Naive B cell (primary cell): ENCODE data around the gene STEAP3. TPM values are rescaled to one million over a fixed set of nuclear protein-coding genes. Genes with fewer than 3 reads are reported as not detected.

Experiments used
- ATAC-seq, 2 donors: fragments of 150-1000 bp; cut with Tn5 transposase; 2 replicates each; pipeline ENCODE4 v1.10.0; 2021; ENCODE audit warnings: low read depth in 2 of 2, mild to moderate bottlenecking in 2 of 2, moderate library complexity in 2 of 2
- DNase-seq: peaks from one replicate; pipeline ENCODE4 v3.0.0; 2022
- H3K27ac Mint-ChIP-seq, 6 donors: one replicate each; pipeline ENCODE4 v1.8.0; 2020 to 2022; ENCODE audit warnings: mild to moderate bottlenecking in 6 of 6, mixed read lengths in 6 of 6, moderate library complexity in 5 of 6, inconsistent platforms in 2 of 6
- H3K27me3 Mint-ChIP-seq, 3 donors: one replicate each; pipeline ENCODE4 v1.8.0; 2021 to 2022; ENCODE audit warnings: mixed read lengths in 3 of 3, mild to moderate bottlenecking in 1 of 3
- H3K36me3 Mint-ChIP-seq, 2 donors: one replicate each; pipeline ENCODE4 v1.8.0; 2020 to 2022; ENCODE audit warnings: mixed read lengths in 2 of 2, inconsistent platforms in 1 of 2, mild to moderate bottlenecking in 1 of 2
- H3K4me1 Mint-ChIP-seq, 3 donors: one replicate each; pipeline ENCODE4 v1.8.0; 2020 to 2022; ENCODE audit warnings: mixed read lengths in 3 of 3, inconsistent platforms in 1 of 3, mild to moderate bottlenecking in 1 of 3, moderate library complexity in 1 of 3
- H3K4me3 Mint-ChIP-seq, 8 donors: one replicate each; pipeline ENCODE4 v1.8.0; 2020 to 2022; ENCODE audit warnings: mild to moderate bottlenecking in 8 of 8, mixed read lengths in 8 of 8, moderate library complexity in 8 of 8, inconsistent platforms in 2 of 8
- H3K9me3 Mint-ChIP-seq, 7 donors: one replicate each; pipeline ENCODE4 v1.8.0; 2020 to 2022; ENCODE audit warnings: mixed read lengths in 7 of 7, mild to moderate bottlenecking in 5 of 7, inconsistent platforms in 2 of 7, moderate library complexity in 1 of 7
- polyA plus RNA-seq, 6 donors: library from polyadenylated mRNA; unstranded; fragments of 300-500 nt; fragmentation: Illumina TruSeq; gene quantifications; one replicate each; pipeline ENCODE4 v1.2.3, GENCODE V29; 2021; ENCODE audit warnings: low read depth in 6 of 6

STEAP3 gene
- polyA plus RNA-seq, 6 donors from 2014 or later = 0.49 to 1.2 (median 0.77) TPM; not detected in 3

DNA sequence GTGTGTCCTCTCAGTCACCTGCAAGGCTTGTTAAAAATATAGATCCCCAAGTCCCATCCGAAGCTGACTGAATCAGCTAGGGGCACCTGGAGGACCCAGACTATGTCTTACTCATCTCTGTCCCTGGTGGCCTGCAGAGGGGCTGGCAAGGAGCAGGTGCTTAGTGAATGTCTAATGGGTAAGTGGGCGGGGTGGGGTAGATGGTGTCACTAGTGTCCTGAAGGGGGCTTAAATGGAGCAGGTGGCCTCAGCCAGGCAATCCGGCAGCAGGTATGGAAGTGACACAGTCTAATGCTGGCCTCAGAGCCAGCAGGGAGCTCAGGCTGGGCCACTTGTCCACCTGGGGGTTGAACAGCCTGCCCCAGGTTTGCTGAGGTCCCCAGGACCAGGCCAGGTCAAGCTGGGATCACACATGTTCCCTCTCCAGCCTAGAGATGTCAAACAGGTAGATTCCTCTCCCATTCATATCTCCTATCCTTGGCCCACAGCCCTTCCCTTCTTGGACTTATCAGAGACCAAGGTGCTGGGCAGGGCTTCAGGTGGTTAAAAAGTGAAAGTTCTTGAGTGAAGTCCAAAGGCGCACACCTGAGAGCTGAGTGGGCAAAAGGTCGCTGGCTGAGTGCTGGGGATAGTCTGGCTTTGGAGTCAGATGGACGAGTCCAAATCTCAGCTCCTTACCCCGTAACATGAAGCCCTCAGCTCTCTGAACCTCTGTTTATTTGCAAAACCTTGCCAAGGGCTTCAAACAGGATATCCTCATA lies 1.7 kb downstream of the STEAP3 start:
- Mint-ChIP-seq H3K36me3 (no peaks in the 10 kb centered on the region), H3K9me3 (no peaks in the 10 kb centered on the region), H3K4me1 (peaks cover 0 to 5% (median 0%) of the 10 kb centered on the region in 3 donors), H3K27ac (peak overlapping the region in 1 of 6 donors; percentile 83), H3K27me3 (peaks cover 0 to 56% (median 19%) of the 10 kb centered on the region in 3 donors), H3K4me3 (peak overlapping the region; percentile 7 to 87 (median 56))
- DNase-seq = no peak
- ATAC-seq = no peak

DNA sequence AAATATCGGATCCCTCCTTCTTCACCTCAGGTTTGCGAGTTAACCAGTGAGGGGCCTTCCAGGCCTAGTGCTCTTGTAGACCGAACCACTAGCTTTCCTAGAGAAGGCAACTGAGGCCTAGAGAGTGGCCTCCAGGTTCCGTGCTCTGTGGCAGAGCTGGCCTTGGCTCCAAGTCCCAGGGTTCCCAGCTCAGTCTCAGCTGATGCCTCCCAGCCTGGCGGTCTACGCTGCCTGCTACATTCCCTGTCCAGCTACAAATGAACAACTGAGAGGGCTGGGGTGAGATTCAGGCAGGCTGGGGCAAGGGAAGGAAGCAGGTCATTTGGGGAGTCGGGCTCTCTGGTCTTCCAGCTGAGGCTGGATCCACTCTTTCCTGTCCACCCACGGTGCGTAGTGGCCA lies 2.3 kb downstream of the STEAP3 start:
- Mint-ChIP-seq H3K4me3 (peak overlapping the region in 2 of 8 donors; percentile 50 to 65), H3K9me3 (no peaks in the 10 kb centered on the region), H3K27me3 (peaks cover 0 to 50% (median 15%) of the 10 kb centered on the region in 3 donors), H3K36me3 (no peaks in the 10 kb centered on the region), H3K4me1 (peaks cover 0 to 5% (median 0%) of the 10 kb centered on the region in 3 donors), H3K27ac (peak overlapping the region in 2 of 6 donors; percentile 83 to 88)
- no peak for ATAC-seq
- DNase-seq = no peak

DNA sequence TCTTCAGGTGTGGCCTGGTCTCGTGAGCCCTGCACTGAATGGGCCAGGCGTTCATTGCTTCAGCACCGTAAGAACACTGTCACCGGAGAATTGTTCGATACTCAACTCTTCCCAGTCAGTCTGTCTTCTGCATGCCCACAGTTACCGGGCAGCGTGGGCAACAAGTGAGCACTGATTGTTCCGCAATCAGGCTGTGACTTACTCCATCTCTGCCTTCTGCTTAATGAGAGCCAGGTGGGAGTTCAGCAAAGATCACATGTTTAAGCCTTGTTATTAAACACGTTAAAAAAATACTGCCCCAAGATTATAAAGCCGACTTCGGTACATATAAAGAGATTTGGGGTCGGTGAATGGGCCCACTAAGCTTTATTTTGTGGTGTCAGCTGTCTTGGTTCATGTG lies 3.7 kb downstream of the STEAP3 start:
- H3K27me3 Mint-ChIP-seq = peaks cover 0 to 35% (median 4%) of the 10 kb centered on the region in 3 donors

DNA sequence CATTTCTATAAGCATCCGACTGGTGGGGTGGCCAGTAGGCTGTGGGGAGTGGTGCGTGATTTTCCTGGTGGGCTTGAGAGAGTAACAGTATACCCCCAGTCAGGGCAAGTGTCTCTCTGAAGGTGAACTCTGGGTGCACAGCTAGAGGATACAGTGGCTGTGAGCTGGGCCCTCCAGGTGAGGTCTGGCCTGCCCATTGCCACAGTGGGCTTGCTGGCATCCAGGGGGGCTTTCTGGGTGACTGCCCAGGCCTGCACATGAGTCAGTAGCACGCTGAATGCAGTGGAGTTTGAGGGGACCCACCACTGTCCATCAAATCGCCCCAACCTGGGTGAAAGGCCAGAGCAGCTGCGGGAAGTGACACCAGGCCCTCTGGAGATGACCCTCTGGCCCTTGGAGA lies 4.5 kb downstream of the STEAP3 start:
- H3K4me3 Mint-ChIP-seq = peak overlapping the region in 1 of 8 donors; percentile 52
- no peak for ATAC-seq

More for the DNA sequence above, 3.7 kb downstream of the STEAP3 start:
- Mint-ChIP-seq H3K4me3 (no peak overlapping the region), H3K27ac (peak overlapping the region in 1 of 6 donors; percentile 76), H3K9me3 (no peaks in the 10 kb centered on the region), H3K4me1 (peaks cover 0 to 9% (median 0%) of the 10 kb centered on the region in 3 donors), H3K36me3 (no peaks in the 10 kb centered on the region)
- DNase-seq (no peak), ATAC-seq (no peak)

DNA sequence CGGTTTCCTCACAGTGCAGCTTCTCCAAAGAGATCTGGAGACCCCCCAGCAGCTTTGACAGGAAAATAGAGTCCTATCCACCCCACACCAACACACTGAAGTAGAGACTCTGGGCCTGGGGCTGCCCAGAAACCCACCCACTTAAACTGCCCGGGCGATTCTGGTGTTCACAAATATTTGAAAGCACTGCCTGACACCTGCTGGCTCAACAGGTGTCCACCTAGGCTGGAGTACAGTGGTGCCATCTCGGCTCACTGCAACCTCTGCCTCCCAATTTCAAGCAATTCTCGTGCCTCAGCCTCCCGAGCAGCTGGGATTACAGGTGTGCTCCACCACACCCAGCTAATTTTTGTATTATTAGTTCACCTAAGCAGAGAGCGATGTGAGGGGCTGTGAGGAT lies 5.3 kb downstream of the STEAP3 start:
- ATAC-seq (no peak), DNase-seq (no peak)
- H3K27ac Mint-ChIP-seq = no peak overlapping the region
- H3K9me3 Mint-ChIP-seq = no peaks in the 10 kb centered on the region
- H3K4me1 Mint-ChIP-seq = peaks cover 0 to 13% (median 0%) of the 10 kb centered on the region in 3 donors
- H3K4me3 Mint-ChIP-seq = no peak overlapping the region
- peaks cover 0 to 26% (median 0%) of the 10 kb centered on the region in 3 donors for H3K27me3 Mint-ChIP-seq
- no peaks in the 10 kb centered on the region for H3K36me3 Mint-ChIP-seq

More for the DNA sequence above, 4.5 kb downstream of the STEAP3 start:
- no peak for DNase-seq
- Mint-ChIP-seq H3K27ac (no peak overlapping the region), H3K4me1 (peaks cover 0 to 13% (median 0%) of the 10 kb centered on the region in 3 donors), H3K36me3 (no peaks in the 10 kb centered on the region), H3K27me3 (peaks cover 0 to 27% (median 0%) of the 10 kb centered on the region in 3 donors), H3K9me3 (no peaks in the 10 kb centered on the region)

DNA sequence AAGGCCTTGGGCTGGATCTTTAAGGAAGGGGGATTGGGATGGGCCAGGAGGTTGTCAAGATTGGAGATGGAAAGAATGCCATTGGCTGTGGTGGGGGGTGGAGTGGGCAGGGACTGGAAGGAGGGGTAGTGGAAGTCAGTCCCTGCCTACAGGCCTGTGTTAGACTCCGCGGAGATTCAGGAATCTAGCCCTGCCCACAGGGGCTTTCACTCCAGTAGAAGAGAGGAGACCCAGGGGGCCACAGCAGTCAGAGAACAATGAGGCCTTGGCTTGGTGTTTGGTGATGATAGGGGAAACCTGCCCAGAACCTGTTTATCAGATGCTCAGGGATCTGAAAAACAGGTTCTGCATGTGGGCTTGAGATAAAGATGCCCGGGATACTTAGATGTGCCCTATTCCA lies 6.1 kb downstream of the STEAP3 start:
- no peak overlapping the region for H3K4me3 Mint-ChIP-seq
- DNase-seq (no peak), ATAC-seq (no peak)
- no peak overlapping the region for H3K27ac Mint-ChIP-seq
- no peaks in the 10 kb centered on the region for H3K36me3 Mint-ChIP-seq
- peaks cover 0 to 22% (median 0%) of the 10 kb centered on the region in 3 donors for H3K27me3 Mint-ChIP-seq
- no peaks in the 10 kb centered on the region for H3K9me3 Mint-ChIP-seq
- peaks cover 0 to 13% (median 0%) of the 10 kb centered on the region in 3 donors for H3K4me1 Mint-ChIP-seq

DNA sequence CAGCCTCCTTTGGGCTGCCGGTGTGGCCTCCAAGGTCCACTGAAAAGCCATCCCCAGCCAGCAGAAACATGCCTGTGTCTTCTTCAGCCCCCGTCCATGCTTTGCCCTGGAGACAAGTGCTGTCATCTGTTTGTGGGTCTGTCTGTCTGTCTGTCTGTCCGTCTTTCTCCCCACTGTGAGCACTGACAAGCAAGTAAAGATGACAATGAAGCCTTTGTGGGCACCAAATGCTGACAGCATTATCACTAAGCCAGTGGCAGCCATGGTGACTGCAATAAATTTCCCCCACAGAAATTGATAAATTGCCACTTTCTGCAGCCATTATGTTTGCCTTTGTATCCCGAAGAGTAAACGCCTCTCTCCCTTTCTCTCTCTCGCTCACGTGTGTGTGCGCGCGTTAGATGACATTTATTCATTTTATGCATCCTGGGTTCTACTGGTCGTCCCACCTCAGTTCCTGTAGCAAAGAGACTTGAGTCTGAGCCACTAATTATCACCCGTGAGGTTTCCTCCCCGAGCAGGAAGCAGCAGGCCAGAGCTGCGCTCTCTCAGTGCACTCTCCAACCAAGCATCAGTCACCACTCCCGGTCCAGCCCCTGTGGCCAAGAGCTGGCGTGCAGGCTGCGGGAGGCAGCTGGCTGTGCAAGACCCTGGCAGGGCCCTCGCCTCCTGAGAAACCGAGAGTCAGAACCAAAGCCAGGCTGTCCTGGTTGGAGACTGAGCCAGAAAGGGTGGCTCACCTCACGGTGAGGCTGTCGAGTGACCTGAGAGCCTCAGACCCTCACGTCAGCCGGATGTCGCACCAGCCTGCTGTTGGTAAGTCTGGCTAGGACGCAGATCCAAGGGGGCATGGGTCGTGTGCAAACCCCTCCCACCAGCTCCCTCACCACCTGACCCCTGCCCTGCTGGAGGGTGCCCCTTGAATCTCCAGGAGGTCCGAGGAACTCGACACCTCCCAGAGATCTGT lies 6.9 kb downstream of the STEAP3 start:
- Mint-ChIP-seq H3K27me3 (peaks cover 0 to 15% (median 0%) of the 10 kb centered on the region in 3 donors), H3K9me3 (no peaks in the 10 kb centered on the region), H3K4me1 (peaks cover 0 to 9% (median 0%) of the 10 kb centered on the region in 3 donors), H3K36me3 (no peaks in the 10 kb centered on the region), H3K27ac (peak overlapping the region in 2 of 6 donors; percentile 7 to 38), H3K4me3 (no peak overlapping the region)
- no peak for DNase-seq
- ATAC-seq = no peak

DNA sequence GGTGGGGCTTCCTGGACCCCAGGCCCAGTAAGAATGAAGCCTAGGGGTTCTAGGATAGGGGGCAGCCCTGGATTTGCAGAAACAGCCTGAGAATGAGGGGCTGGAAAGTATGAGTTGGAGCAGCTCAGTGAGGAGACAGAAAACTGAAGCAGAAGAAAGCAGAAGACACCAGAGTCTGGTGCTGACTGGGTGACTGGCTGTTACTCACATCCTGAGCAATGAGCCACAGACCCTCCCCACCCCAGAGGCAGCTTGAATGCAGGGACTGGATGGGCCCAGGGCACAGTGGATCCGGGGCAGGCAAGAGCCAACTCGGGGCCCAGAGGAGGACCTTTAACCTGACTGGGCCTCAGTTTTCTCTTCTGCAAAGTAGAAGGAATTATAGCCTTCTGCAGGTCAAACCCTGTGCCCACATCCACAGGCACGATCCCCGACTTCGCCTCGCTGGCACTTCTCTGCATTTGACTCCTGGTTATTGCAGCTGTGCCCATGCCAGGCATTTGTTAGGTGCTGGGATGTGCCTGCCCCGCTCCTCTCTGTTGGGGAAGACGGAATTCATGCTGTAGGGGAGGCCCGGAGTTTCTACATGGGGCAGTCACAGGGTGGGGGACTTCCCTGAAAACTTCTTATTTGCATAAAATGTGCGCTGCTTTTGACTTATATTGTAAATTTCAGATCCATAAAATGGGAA lies 8.5 kb downstream of the STEAP3 start:
- Mint-ChIP-seq H3K4me3 (no peak overlapping the region), H3K36me3 (no peaks in the 10 kb centered on the region), H3K4me1 (peaks cover 0 to 12% (median 0%) of the 10 kb centered on the region in 3 donors), H3K9me3 (no peaks in the 10 kb centered on the region), H3K27me3 (peaks cover 0 to 9% (median 0%) of the 10 kb centered on the region in 3 donors), H3K27ac (no peak overlapping the region)
- DNase-seq (no peak), ATAC-seq (peak in 1 of 2 donors; percentile 34)

DNA sequence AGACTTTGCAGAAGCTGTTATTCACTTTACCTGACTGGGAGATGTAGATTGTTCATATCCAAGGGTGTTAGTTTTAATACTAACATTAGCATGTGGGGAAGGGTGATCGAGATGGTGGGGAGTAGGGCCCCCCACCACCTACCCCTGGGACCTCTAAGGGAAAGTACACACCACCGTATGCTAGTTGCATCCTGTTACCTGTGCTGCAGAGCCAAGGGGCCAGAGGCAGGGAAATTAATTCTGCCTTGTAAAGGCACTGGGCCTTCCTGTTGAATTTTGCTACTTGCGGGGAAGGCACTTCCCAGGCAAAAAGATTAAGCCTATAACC lies 9.0 kb downstream of the STEAP3 start:
- Mint-ChIP-seq H3K27me3 (peaks cover 0 to 9% (median 0%) of the 10 kb centered on the region in 3 donors), H3K9me3 (no peaks in the 10 kb centered on the region), H3K4me1 (peaks cover 0 to 16% (median 0%) of the 10 kb centered on the region in 3 donors), H3K4me3 (no peak overlapping the region), H3K27ac (no peak overlapping the region), H3K36me3 (no peaks in the 10 kb centered on the region)
- ATAC-seq (peak in 1 of 2 donors; percentile 34), DNase-seq (no peak)

DNA sequence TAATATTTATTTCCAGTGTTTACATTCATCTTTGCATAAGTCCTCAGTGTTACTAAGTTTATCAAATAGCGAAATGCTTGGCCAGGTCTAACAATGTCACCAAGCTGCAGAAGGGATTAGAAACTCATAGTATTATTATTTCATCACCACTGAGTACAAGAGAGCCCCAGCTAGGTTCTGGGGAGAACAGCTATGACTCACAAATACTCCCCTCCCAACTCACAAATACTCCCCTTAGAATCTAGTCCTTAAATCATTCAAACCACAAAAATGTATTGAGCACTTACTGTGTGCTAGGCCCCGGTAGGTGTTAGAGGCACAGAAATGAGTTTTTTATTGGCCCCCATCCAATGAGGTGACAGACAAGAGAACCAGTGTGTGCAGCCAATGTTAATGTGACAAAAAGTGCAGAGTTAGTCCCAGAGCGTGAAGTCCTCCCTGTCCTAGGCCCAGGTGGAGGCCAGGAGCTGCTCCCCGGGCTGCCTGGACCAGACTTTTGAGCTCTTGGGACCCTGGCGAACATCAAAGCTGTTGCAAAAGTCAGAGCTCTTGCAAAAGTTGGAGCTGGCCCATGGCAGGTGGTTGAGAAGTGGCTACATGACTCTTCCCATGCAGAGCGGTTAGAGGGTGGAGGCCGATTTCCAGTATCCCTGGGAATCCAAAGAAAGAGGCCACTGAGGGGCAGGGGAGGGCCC lies 9.8 kb downstream of the STEAP3 start:
- DNase-seq (no peak), ATAC-seq (no peak)
- peaks cover 0 to 9% (median 0%) of the 10 kb centered on the region in 3 donors for H3K27me3 Mint-ChIP-seq
- no peaks in the 10 kb centered on the region for H3K9me3 Mint-ChIP-seq
- peaks cover 0 to 22% (median 0%) of the 10 kb centered on the region in 3 donors for H3K4me1 Mint-ChIP-seq
- H3K4me3 Mint-ChIP-seq = no peak overlapping the region
- H3K27ac Mint-ChIP-seq = no peak overlapping the region
- no peaks in the 10 kb centered on the region for H3K36me3 Mint-ChIP-seq

DNA sequence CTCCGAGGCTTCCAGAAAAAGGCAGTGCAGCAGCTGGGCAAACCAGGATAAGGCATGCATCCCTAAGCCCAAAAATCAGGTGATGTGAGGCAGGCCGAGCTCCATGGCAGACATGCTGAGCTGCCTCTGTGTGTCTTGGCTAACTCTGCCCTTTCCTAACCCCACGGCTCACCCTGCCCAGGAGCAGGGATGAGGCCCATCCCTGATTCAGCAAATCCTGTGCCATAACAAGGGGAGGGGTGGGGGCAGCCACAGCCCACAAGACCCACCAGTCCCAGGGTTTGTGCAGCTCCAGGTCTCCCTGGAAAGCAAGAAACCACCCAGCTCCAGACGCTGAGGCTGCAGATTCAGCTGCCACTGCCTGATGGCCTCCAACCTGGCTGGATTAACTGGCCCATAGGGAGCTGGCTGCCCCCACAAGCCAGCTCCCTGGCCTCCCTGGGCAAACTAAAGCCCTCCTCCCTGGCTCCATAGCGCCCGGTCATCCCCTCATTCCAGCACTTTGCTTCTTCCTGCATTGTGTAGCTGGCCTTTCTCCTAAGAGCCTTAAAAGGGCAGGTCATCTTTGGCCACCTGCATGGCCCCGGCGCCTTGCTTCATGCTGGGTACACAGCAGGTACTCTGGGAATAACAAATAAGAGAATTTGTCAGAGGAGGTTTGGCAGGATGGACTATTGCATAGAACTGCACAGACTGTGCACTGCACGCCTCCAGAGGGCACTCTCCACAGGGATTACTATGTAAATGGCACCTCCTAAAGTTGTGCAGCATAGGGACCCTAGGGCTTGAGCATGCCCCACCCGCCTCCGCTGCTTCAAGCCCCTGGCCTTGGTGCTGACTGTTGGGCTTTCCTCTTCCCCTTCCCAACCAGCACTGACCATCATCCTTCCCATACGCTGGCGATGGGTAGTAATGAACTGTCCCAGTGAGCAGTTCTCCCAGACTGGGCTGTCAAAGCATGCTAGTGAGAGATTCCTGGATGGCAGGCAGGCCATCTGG lies 10.7 kb downstream of the STEAP3 start:
- H3K4me1 Mint-ChIP-seq = peaks cover 0 to 24% (median 0%) of the 10 kb centered on the region in 3 donors
- no peaks in the 10 kb centered on the region for H3K9me3 Mint-ChIP-seq
- H3K4me3 Mint-ChIP-seq = no peak overlapping the region
- peaks cover 0 to 4% (median 0%) of the 10 kb centered on the region in 3 donors for H3K27me3 Mint-ChIP-seq
- no peaks in the 10 kb centered on the region for H3K36me3 Mint-ChIP-seq
- no peak for DNase-seq
- H3K27ac Mint-ChIP-seq = peak overlapping the region in 1 of 6 donors; percentile 49
- no peak for ATAC-seq
